HG02943 (cell line): ENCODE data around the gene SFXN5.

ENCODE experiments used
- ATAC-seq: cut with Tn5 transposase; IDR thresholded peaks from one replicate; pipeline ENCODE4 v1.9.1; 2021; ENCODE audit warnings: mild to moderate bottlenecking, low read depth, moderate library complexity; ENCODE audit not compliant: unreplicated experiment

The SFXN5 gene

GRCh38 chr2:72959995-72960981, 111.2 kb downstream of the SFXN5 start:
- ATAC-seq = no peak

- ATAC-seq = no peak
Measured at GRCh38 chr2:72959554-72959953, 112.0 kb downstream of the SFXN5 start.

GRCh38 chr2:72958542-72959385, 112.7 kb downstream of the SFXN5 start:
- ATAC-seq = no peak

GRCh38 chr2:72956936-72957335, 114.6 kb downstream of the SFXN5 start:
- no peak for ATAC-seq

GRCh38 chr2:72956050-72956395, 115.5 kb downstream of the SFXN5 start:
- no peak for ATAC-seq

- ATAC-seq = no peak
Measured at GRCh38 chr2:72955228-72956049, 116.1 kb downstream of the SFXN5 start.

DNA sequence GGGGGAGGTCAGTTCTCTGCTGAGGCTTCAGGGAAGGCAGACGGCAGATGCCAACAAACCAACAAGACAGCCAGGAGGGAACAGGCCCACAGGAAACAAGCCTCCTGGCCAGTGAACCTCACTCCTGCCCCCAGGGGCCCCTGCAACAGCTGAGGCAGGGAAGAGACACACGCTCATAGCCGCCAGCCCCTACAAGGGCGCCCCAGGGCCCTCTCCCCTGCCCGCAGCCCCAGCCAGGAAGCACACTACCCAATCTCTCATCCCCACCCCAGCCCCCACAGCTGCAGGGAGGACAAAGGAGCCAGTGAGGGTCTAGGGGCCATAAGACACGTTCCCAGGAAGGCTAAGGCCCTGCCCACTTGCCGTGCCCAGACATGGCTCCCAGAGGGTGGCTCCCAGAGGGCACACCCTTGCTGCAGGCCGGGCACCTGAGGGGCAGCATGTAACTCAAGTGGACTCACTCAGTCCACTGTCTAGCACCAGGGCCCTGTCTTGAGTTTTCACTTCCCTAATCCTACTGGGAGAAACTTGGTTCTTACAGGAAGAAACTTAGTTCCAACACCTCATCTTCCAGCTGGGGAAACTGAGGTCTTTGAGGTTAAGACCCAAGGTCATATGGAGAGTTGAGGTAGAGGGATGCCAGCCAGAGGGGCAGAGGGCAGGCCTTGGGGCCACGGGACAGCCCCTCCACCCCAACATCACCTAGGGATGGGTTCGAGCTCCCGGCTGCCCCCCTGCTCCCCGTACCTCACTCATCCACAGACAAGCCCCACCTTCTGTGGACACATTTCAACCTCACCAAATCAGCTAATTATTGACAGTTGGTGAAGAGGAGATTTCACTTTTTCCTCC, 116.9 kb downstream of the SFXN5 start:
- no peak for ATAC-seq

- no peak for ATAC-seq
Measured at GRCh38 chr2:72953976-72954375, 117.5 kb downstream of the SFXN5 start.

DNA sequence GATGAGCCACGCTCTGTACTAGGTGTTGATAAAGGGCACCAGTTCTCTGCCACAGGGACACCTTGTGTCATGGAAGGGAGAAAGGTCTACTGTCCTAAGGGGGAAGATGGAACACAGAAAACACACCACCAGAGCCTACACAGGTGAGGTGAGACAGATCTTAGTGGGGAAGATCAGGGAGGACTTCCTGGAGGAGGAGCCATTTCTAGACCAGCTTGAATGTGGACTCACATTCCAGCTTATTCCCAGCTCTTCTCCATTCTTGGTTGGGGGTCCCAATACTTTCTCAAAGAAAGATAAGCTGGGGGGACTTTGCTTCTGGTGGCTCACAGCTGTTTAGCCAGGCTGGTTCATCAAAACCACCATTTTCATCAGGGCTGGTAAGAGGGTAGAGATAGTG, 118.0 kb downstream of the SFXN5 start:
- ATAC-seq = no peak

GRCh38 chr2:72952961-72953360, 118.6 kb downstream of the SFXN5 start:
- no peak for ATAC-seq

DNA sequence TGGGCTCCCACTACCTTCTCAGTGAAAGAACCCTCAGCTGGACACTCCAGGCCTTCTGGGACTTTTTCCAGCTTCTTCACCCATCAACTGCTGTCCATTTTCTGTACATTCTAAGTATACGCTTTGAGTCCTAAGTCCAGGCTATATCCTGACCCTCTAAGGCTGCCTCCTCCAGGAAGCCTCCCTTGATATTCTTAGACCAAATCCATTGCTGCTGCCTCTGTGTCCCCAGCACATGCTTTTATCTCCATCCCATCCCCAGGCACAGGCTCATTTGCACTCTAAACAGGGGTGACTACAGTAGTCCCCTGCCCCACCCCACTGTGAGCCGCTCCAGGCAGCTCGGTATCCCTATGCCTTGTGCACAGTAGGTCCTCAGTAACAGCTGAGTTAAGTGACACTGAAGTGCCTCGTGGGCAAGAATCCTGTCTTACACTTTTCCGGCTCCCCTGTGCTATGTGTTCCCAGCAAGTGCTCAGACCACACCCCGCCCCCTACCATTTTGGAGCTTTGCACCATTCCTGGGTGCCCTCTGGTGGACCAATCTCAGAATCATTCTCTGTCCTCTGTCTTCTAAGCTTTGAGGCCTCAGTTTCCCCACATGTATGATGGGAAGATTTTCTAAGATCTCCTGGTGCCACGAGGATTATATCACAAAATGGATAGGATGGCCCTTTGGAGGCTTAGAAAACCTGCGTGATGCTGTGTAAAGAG, 119.2 kb downstream of the SFXN5 start:
- ATAC-seq = no peak

- ATAC-seq = no peak
Measured at GRCh38 chr2:72951303-72952095, 120.0 kb downstream of the SFXN5 start.

DNA sequence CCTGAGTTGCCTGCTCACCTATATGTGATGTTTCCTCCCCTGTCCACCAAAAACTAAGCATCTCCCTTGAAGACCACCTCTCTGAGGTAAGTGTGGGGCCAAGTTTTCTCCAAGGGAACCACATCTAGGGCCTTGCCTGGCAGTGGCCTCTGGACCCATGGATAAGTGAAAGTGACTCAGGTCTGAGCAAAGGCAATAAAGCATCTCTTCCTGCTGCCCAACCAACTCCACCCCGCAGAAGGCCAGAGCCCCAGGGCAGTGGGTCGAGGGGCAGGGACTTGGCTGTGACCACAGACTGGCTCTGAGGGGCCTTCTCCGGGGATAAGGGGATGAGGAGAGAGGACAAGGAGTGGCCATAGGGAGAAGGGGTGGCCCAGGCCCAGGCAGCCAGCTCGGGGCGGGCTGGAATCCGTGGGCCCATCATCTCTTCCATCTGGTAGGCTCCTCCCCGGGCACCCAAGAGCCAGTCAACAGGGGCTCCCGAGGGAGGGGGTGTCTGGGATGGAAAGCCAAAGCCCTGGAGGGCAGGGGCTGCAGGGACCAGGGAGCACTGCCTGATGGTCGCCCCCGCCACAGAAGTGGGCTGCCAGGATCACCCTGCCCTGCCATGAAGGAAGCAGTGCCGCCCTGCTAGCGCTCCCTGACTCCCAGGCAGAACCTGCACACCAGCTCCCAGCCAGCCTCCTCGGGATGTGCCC, 120.8 kb downstream of the SFXN5 start:
- ATAC-seq = no peak

DNA sequence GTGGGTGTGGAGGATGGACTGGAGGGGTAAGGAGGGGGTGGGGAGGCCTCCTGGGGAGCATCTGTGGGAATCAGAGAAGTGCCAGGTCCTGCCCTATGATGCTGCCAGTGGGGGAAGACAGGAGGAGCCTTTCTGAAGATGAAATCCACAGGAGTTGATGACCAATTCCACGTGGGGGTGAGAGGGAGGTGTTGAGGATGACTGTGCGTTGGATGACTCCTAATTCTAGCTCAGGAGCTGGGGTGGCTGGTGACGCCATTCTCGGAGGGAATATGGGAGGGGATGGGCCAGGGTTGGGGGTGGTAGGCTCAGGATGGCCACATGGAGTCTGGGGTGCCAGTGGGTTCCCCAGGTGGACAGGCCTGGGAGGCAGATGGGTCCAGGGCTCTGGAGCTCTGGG, 121.9 kb downstream of the SFXN5 start:
- ATAC-seq = no peak

DNA sequence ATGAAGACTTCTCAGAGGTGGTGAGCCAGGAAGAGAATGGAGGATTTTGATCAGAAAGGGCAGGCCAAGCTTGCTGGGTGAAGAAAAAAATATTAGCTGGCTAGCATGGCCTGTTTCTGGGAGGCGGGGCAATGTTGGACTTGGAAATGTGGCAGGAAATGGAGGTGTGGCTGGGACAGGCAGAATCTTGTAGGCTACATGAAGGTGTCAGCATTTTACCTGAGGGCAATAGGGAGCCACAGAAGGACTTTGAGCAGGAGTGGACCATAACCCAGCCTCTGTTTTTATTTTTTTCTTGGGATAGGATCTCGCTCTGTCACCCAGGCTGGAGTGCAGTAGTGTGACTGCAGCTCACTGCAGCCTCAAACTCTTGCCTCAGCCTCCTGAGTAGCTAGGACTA, 122.5 kb downstream of the SFXN5 start:
- ATAC-seq = no peak

GRCh38 chr2:72947952-72948830, 123.3 kb downstream of the SFXN5 start:
- ATAC-seq = no peak

DNA sequence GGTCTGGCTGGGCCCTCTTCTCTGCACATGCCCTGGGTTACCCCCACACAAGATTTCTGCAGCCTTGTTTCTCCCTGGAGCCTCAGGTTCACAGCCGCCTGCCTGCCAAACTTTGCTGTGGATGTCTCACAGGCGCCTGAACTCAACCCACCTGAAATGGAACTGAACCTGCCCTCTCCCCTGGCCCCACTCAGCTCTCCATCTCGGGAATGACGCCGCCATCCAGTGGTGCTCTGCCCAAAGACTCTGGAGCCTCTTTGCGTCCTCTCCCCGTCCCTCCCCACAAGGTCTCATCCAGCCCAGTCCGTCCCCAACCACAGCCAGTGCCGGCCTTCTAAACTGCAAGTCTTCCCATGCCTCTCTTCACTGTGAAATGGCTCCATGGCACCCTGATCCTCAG, 125.0 kb downstream of the SFXN5 start:
- ATAC-seq = no peak
